IMR-90 (cell line): ENCODE data around the gene GRID1. TPM values are rescaled to one million over a fixed set of nuclear protein-coding genes. Genes with fewer than 3 reads are reported as not detected.

ENCODE experiments used
- ATAC-seq: fragments of 200-7000 bp; cut with Tn5 transposase; 2 replicates; pipeline ENCODE4 v1.9.1; 2020; ENCODE audit warnings: low read depth, mild to moderate bottlenecking, moderate library complexity
- BruUV-seq: library from RNA; stranded (reverse); fragments of 400-500 nt; replicated peaks from 2 replicates; lab custom pipeline; 2021; lab: Mats Ljungman, UMichigan
- CTCF ChIA-PET: fragments of 300-600 bp; formaldehyde crosslinking; extraction: SDS; loops from one replicate; lab custom pipeline; 2021; ENCODE audit warnings: antibody characterized with exemption; lab: Yijun Ruan, JAX
- POLR2A ChIA-PET: fragments of 300-600 bp; sonication (Branson Sonifier 250); formaldehyde crosslinking; loops from one replicate; lab custom pipeline; 2022; ENCODE audit warnings: antibody characterized with exemption; ENCODE audit not compliant: unreplicated experiment; lab: Charles Lee
- DNase-seq: peaks from one replicate; pipeline ENCODE4 v3.0.0; 2013
- H2AFZ ChIP-seq: replicated peaks from 2 replicates; pipeline ENCODE3; 2013; ENCODE audit warnings: low read length, mild to moderate bottlenecking; ENCODE audit not compliant: poor library complexity
- H2AK5ac ChIP-seq: 2 replicates; pipeline ENCODE4 v1.6.1; 2013; ENCODE audit warnings: low read depth, low read length, inconsistent platforms
- H2AK9ac ChIP-seq: replicated peaks from 2 replicates; pipeline ENCODE3; 2013; ENCODE audit warnings: mild to moderate bottlenecking, low read depth, low read length, moderate library complexity; ENCODE audit not compliant: poor library complexity
- H2BK120ac ChIP-seq: 2 replicates; pipeline ENCODE4 v1.6.1; 2013; ENCODE audit warnings: low read depth, low read length, inconsistent platforms
- H2BK15ac ChIP-seq: 3 replicates; pipeline ENCODE4 v1.6.1; 2013; ENCODE audit warnings: low read depth, low read length, inconsistent platforms
- H2BK20ac ChIP-seq: 2 replicates; pipeline ENCODE4 v1.6.1; 2013; ENCODE audit warnings: low read depth, mild to moderate bottlenecking, inconsistent platforms, low read length, moderate library complexity
- H2BK5ac ChIP-seq: 2 replicates; pipeline ENCODE4 v1.6.1; 2013; ENCODE audit warnings: mild to moderate bottlenecking, low read depth, low read length, inconsistent platforms; ENCODE audit not compliant: poor library complexity, severe bottlenecking
- H3K14ac ChIP-seq: replicated peaks from 2 replicates; pipeline ENCODE4 v1.6.1; 2013; ENCODE audit warnings: low read depth, low read length, inconsistent platforms
- H3K18ac ChIP-seq: 2 replicates; pipeline ENCODE4 v1.6.1; 2013; ENCODE audit warnings: low read depth, low read length, control low read depth
- H3K23ac ChIP-seq: 2 replicates; pipeline ENCODE4 v1.6.1; 2013; ENCODE audit warnings: low read depth, low read length, inconsistent platforms
- H3K27ac ChIP-seq: 2 replicates; pipeline ENCODE4 v1.5.1; 2013; ENCODE audit warnings: mild to moderate bottlenecking, control low read depth, low read length; ENCODE audit not compliant: insufficient read depth
- H3K27me3 ChIP-seq: 2 replicates; pipeline ENCODE4 v1.6.1; 2013; ENCODE audit warnings: low read length; ENCODE audit not compliant: control insufficient read depth, insufficient read depth
- H3K36me3 ChIP-seq: 2 replicates; pipeline ENCODE4 v1.6.1; 2013; ENCODE audit warnings: low read length, mixed read lengths; ENCODE audit not compliant: control insufficient read depth, insufficient read depth
- H3K4ac ChIP-seq: 2 replicates; pipeline ENCODE4 v1.6.1; 2013; ENCODE audit warnings: low read depth, low read length, inconsistent platforms
- H3K4me1 ChIP-seq: 2 replicates; pipeline ENCODE4 v1.6.1; 2013; ENCODE audit warnings: low read length, mixed read lengths; ENCODE audit not compliant: control insufficient read depth, insufficient read depth
- H3K4me2 ChIP-seq: 2 replicates; pipeline ENCODE4 v1.6.1; 2013; ENCODE audit warnings: low read depth, mild to moderate bottlenecking, control low read depth, low read length, moderate library complexity
- H3K4me3 ChIP-seq: 2 replicates; pipeline ENCODE4 v1.5.1; 2013; ENCODE audit warnings: low read depth, mild to moderate bottlenecking, control low read depth, low read length, moderate library complexity; ENCODE audit not compliant: insufficient read depth
- H3K56ac ChIP-seq: 2 replicates; pipeline ENCODE4 v1.6.1; 2013; ENCODE audit warnings: low read length, inconsistent platforms; ENCODE audit not compliant: insufficient read depth; ENCODE audit errors: extremely low read depth
- H3K79me1 ChIP-seq, 2 experiments: 2 replicates each; pipeline ENCODE4 v1.6.1; 2013; ENCODE audit warnings: low read length in 2 of 2, inconsistent platforms in 1 of 2, low read depth in 1 of 2
- H3K9ac ChIP-seq: 2 replicates; pipeline ENCODE4 v1.6.1; 2013; ENCODE audit warnings: low read depth, low read length, control low read depth
- H3K9me1 ChIP-seq: 2 replicates; pipeline ENCODE4 v1.6.1; 2013; ENCODE audit warnings: low read length, inconsistent platforms; ENCODE audit not compliant: insufficient read depth
- H3K9me3 ChIP-seq: 2 replicates; pipeline ENCODE4 v1.6.1; 2013; ENCODE audit warnings: low read length; ENCODE audit not compliant: control insufficient read depth, insufficient read depth
- H4K20me1 ChIP-seq: 2 replicates; pipeline ENCODE4 v1.6.1; 2013; ENCODE audit warnings: low read length, inconsistent platforms; ENCODE audit not compliant: insufficient read depth
- H4K5ac ChIP-seq: 2 replicates; pipeline ENCODE4 v1.6.1; 2013; ENCODE audit warnings: mild to moderate bottlenecking, low read depth, low read length, control low read depth
- H4K8ac ChIP-seq, 2 experiments: 2 replicates each; pipeline ENCODE4 v1.6.1; 2013; ENCODE audit warnings: low read depth in 2 of 2, low read length in 2 of 2, control low read depth in 1 of 2, inconsistent platforms in 1 of 2
- H4K91ac ChIP-seq: 2 replicates; pipeline ENCODE4 v1.6.1; 2013; ENCODE audit warnings: low read depth, low read length, inconsistent platforms; ENCODE audit not compliant: insufficient read depth
- BHLHE40 ChIP-seq: fragments of 150-350 bp; IDR thresholded peaks from 2 replicates; pipeline ENCODE4 v1.6.1; 2016; ENCODE audit warnings: mild to moderate bottlenecking, low read depth, low read length
- CEBPB ChIP-seq: IDR thresholded peaks from 2 replicates; pipeline ENCODE4 v1.6.1; 2012; ENCODE audit warnings: low read depth, low read length, improper control_type of control experiment
- CHD1 ChIP-seq: IDR thresholded peaks from 2 replicates; pipeline ENCODE4 v1.6.1; 2012; ENCODE audit warnings: low read depth, low read length, improper control_type of control experiment
- CTCF ChIP-seq: conservative IDR thresholded peaks from 2 replicates; pipeline ENCODE4 v1.5.1; 2012; ENCODE audit warnings: mild to moderate bottlenecking, low read depth, low read length, improper control_type of control experiment
- MAFK ChIP-seq: IDR thresholded peaks from 2 replicates; pipeline ENCODE4 v1.6.1; 2012; ENCODE audit warnings: low read depth, low read length, improper control_type of control experiment
- MAZ ChIP-seq: IDR thresholded peaks from 2 replicates; pipeline ENCODE4 v1.6.1; 2012; ENCODE audit warnings: low read depth, mild to moderate bottlenecking, low read length, improper control_type of control experiment, moderate library complexity, borderline replicate concordance
- MXI1 ChIP-seq: IDR thresholded peaks from 2 replicates; pipeline ENCODE4 v1.6.1; 2012; ENCODE audit warnings: low read depth, mild to moderate bottlenecking, low read length, moderate library complexity, borderline replicate concordance
- POLR2A ChIP-seq: IDR thresholded peaks from 2 replicates; pipeline ENCODE4 v1.6.1; 2012; ENCODE audit warnings: mild to moderate bottlenecking, low read depth, low read length
- RAD21 ChIP-seq: IDR thresholded peaks from 2 replicates; pipeline ENCODE4 v1.6.1; 2012; ENCODE audit warnings: low read length, improper control_type of control experiment
- RFX5 ChIP-seq: IDR thresholded peaks from 2 replicates; pipeline ENCODE4 v1.8.0; 2012; ENCODE audit warnings: low read depth, mild to moderate bottlenecking, low read length, moderate library complexity
- SMC3 ChIP-seq: fragments of 150-350 bp; IDR thresholded peaks from 2 replicates; pipeline ENCODE4 v1.6.1; 2016; ENCODE audit warnings: low read depth, mild to moderate bottlenecking, antibody characterized with exemption, low read length, moderate library complexity
- WGBS, 2 experiments: methylation state at CpG; one replicate each; pipeline versions ENCODE4 v1.1.5 to v1.1.7; 2013; ENCODE audit warnings: missing lambda C conversion rate in 2 of 2; ENCODE audit not compliant: insufficient read length in 1 of 2; ENCODE audit errors: extremely low coverage in 2 of 2; 5-methylcytosine and 5-hydroxymethylcytosine counted together
- dilution Hi-C: fragments of 300-500 bp; cut with HindIII; formaldehyde crosslinking; loops from one replicate; pipeline ENCODE4 v1.14.3; 2018; ENCODE audit warnings: low sequenced_read_pairs; ENCODE audit not compliant: unreplicated experiment
- in situ Hi-C: fragments of 300-500 bp; cut with MboI; formaldehyde crosslinking; loops from 3 replicates; pipeline ENCODE4 v1.14.3; 2019; ENCODE audit warnings: low sequenced_read_pairs, inconsistent platforms, mixed read lengths
- intact Hi-C: fragments of 100-400 bp; cut with micrococcal nuclease; formaldehyde crosslinking; loops from 2 replicates; pipeline ENCODE4 v1.10.0; 2022
- polyA plus RNA-seq, 3 experiments: library from polyadenylated mRNA; depleted of rRNA; stranded (reverse); fragments of >200 nt; gene quantifications; 2 replicates each; pipeline ENCODE4 v1.2.3, GENCODE V29; 2012; ENCODE audit warnings: low replicate concordance in 1 of 3
- total RNA-seq: library from RNA; depleted of rRNA; stranded (reverse); fragments of >200 nt; gene quantifications from 2 replicates; pipeline ENCODE4 v1.2.3, GENCODE V29; 2012

GRID1 gene
- total and polyA plus RNA-seq, 2 of the 4 experiments (the other 2 are of a cell fraction): not detected

GRCh38 chr10:85767891-85768290, 598.7 kb downstream of the GRID1 start:
- no peak overlapping the region for H2BK20ac ChIP-seq
- H3K18ac ChIP-seq: no peak overlapping the region
- no peak overlapping the region for H3K56ac ChIP-seq
- no peak overlapping the region for H2BK15ac ChIP-seq
- dilution Hi-C loops: no loop called here
- H2AFZ ChIP-seq: no peak overlapping the region
- no peak overlapping the region for H3K4me3 ChIP-seq
- H3K79me1 ChIP-seq: no peaks in the 10 kb centered on the region
- H3K4me2 ChIP-seq: no peak overlapping the region
- H4K91ac ChIP-seq: no peak overlapping the region
- ChIA-PET CTCF (no interaction called here), POLR2A (no interaction called here)
- H3K23ac ChIP-seq: no peak overlapping the region
- no peak overlapping the region for H2BK120ac ChIP-seq
- no peak overlapping the region for H3K9ac ChIP-seq
- H4K5ac ChIP-seq: no peak overlapping the region
- H2AK5ac ChIP-seq: no peak overlapping the region
- DNase-seq (no peak), ATAC-seq (no peak)
- in situ Hi-C loops: no loop called here
- no peak overlapping the region for H2AK9ac ChIP-seq
- no CpG with 5 or more reads among the region's 2 CpGs for WGBS, 2 experiments
- BruUV-seq: no TSS peak
- no peak overlapping the region for H4K8ac ChIP-seq
- H3K4me1 ChIP-seq: no peaks in the 10 kb centered on the region
- H4K20me1 ChIP-seq: no peaks in the 10 kb centered on the region
- peaks cover 10% of the 10 kb centered on the region for H3K9me3 ChIP-seq
- intact Hi-C loops: no loop called here
- H3K9me1 ChIP-seq: no peaks in the 10 kb centered on the region
- H3K27me3 ChIP-seq: no peaks in the 10 kb centered on the region
- TF ChIP-seq RAD21 (no peak), MAFK (no peak), CTCF (no peak), BHLHE40 (no peak), MXI1 (no peak), CEBPB (no peak), POLR2A (no peak), SMC3 (no peak), CHD1 (no peak), MAZ (no peak), RFX5 (no peak)
- H3K27ac ChIP-seq: no peak overlapping the region
- no peak overlapping the region for H2BK5ac ChIP-seq
- no peaks in the 10 kb centered on the region for H3K36me3 ChIP-seq
- H3K14ac ChIP-seq: no peak overlapping the region
- no peak overlapping the region for H3K4ac ChIP-seq
